Measurements from ENCODE around the gene GRIFIN.

The GRIFIN gene

DNA sequence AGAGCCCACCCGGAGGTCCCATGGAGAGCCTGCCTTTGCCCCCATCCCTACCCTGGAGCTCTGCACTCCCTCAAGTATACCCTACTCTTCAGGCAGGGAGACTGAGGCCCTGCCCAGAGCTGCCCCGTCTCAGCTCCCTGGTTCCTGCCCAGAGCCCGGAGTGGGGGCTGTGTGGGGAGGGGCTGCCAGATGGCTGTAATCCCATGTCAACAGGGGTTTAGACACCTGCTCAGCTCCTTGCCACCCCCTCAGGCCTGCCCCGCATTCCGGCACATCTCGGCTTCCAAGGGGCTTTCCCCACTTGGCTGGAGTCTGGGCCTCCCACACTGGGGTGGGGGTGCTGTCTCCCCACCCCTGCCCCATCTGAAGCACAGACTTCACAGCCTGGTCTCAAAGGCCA lies 22.5 kb upstream of the GRIFIN start:
- DNase-seq (ENCODE audit: low read depth in 2 of 2), result no peak

- DNase-seq (ENCODE audit: low read depth in 2 of 2), result no peak
These were observed 21.5 kb upstream of the GRIFIN start for GRCh38 chr7:2497500-2498336.

DNA sequence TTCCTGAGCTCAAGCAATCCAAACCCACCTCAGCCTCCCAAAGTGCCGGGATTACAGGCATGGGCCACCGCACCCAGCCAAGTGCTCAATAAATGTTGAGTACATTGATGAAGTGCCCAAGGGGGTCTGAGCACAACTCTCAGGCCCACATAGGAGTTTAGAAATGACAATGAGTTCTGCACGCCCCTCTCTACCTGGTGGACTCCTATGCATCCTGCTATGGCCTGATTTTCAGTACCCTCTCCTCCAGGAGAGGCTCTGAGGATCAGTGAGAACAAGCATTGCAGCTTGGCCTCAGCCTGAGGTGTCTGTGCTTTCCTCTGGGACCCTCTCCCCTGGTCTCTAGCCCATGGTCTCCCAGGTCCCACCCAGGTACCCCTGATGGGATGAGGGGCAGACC lies 20.9 kb upstream of the GRIFIN start:
- DNase-seq (ENCODE audit: low read depth in 2 of 2), result no peak

DNA sequence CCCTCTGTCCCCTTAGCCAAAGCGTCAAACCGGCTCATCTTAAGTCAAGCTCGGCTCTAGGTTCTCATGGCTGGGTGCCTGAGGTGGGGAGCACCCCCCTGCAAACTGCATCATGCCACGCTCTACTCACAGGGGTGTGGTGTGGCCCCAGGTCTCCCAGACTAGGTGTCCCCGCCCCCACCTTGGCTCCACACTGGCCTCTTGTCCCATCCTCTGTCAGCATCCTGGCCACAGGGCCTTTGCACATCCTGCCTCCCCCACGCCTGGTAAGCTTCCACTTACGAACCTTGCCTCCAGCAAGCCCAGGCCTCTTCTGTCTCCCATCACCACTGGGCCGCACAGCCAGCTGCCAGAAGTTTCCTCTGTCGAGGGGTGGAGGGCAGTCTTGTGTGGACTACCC lies 20.2 kb upstream of the GRIFIN start:
- DNase-seq (ENCODE audit: low read depth in 2 of 2), result no peak

DNA sequence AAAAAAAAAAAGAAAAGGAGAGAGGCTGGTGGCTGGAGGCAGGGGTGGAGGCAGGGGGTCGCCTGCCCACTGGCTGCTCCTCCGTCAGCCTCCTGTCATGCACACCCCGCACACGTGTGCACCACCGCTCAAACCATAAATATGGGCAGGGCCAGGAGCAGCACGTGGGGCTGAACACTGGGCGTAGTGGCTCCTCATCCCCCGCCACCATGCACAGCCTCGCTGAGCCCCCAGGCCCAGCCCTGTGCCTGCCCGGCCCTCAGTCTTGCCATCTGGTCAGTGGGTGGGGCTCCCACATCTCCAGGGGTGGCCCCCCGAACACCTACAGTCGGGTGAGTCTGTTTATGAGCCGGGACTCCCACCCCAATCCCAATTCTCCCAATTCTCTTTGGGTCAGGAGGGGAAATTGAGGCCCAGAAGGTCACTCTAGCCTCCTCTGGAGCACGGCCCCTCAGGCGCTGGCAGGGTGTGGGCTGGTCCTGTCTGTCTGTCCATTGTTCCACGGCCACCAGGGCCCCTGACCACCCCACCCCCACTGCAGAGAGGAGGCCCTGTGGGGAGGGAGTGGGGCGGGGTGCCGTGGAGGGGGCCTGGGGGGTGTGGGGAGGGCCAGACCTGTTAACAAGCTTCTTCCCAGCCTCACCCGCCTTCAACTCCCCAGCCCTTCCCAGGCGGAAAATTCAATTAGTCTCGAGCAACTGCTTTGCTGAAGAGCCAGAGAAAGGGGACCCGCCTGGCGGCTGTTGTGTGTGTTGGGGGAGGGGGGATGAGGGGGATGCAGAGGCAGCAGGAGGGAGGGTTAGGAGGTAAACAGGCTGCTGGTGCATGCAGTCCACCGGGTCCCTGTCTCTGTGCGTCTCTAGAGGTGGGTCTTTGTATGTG lies 19.5 kb upstream of the GRIFIN start:
- no peak for DNase-seq (ENCODE audit: low read depth in 2 of 2)

DNA sequence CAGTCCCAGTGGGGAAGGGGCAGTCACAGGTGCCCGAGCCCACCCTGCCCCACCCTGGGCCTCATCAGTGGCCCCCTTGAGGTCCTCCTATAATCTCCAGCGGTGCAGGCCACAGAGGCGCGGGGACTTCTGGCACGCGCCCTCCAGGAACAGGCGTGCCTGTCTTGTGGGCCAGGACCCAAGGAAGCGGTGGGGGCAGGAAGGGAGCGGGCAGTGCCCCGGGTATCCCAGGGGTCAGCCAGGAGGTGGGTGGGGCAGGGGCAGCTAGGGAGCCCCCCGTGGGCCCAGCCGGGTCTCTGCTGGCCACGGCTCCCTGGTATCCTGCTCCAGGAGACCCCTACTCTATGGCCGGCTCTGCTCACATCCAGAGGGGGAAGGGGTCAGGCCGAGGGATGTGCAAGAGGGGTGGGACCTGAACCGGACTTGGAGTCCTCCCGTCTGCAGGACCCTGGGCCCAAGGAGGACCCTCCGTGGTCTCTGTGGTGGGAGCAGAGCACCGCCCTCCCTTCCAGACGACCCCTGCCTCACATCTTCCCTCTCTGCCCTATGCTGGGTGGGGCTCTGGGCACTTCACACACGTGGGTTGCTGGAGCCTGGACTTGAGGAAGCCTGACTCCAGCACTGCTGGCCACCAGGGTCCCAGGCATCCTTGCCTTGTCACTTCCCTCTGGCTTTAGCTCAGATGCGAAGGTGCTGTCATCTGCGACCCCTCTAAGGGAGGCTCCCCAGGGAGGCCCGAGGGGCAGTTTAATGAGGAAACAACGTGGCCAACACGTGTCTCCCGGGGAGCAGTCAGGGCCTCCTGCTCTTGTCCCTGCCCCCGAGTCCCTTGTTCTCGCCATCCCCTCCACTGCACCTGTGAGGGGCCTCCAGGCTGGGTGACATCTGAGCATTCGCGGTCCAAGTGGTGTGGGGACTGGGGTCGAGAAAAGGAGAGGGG lies 18.3 kb upstream of the GRIFIN start:
- no peak for DNase-seq (ENCODE audit: low read depth in 2 of 2)

- no peak for DNase-seq (ENCODE audit: low read depth in 2 of 2)
These were observed 17.3 kb upstream of the GRIFIN start for GRCh38 chr7:2493205-2494164.

DNA sequence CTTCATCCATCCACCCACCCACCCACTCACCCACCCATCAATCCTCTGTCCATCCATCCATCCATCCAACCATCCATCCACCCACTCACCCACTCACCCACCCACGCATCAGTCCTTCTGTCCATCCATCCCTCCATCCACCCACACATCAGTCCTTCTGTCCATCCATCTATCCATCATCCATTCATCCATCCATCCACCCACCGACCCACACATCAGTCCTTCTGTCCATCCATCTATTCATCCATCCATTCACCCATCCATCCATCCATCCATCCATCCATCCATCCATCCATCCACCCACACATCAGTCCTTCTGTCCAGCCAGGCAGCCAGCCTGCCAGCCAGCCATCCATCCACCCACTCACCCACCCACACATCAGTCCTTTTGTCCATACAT lies 15.8 kb upstream of the GRIFIN start:
- no peak for DNase-seq (ENCODE audit: low read depth in 2 of 2)

DNA sequence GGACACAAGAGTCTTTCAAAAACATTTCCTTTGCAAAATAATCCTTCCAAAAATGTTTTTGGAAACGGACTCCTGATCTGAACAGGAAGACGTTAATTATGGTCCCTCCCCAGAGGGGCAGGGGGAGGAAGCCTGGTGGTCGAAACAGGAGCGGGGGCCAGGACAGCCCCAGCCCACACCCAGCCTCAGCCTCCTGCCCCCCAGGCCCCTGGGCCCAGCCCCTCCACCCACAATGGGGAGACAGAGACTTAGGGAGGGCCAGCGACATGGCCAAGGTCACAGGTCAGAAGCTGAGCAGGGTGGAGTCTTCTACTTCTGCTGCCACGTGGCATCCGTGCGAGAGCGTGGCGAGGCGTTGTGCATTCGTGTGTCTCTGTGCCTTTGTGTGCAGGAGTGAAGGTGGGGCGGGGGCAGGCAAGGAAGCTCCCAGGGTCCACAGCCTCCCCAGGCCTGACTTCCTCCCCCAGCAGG lies 14.0 kb upstream of the GRIFIN start:
- DNase-seq (ENCODE audit: low read depth in 2 of 2), result no peak

GRCh38 chr7:2488681-2489080 lies 12.5 kb upstream of the GRIFIN start:
- DNase-seq (ENCODE audit: low read depth in 2 of 2), result no peak

GRCh38 chr7:2488272-2488645 lies 12.1 kb upstream of the GRIFIN start:
- no peak for DNase-seq (ENCODE audit: low read depth in 2 of 2)

DNA sequence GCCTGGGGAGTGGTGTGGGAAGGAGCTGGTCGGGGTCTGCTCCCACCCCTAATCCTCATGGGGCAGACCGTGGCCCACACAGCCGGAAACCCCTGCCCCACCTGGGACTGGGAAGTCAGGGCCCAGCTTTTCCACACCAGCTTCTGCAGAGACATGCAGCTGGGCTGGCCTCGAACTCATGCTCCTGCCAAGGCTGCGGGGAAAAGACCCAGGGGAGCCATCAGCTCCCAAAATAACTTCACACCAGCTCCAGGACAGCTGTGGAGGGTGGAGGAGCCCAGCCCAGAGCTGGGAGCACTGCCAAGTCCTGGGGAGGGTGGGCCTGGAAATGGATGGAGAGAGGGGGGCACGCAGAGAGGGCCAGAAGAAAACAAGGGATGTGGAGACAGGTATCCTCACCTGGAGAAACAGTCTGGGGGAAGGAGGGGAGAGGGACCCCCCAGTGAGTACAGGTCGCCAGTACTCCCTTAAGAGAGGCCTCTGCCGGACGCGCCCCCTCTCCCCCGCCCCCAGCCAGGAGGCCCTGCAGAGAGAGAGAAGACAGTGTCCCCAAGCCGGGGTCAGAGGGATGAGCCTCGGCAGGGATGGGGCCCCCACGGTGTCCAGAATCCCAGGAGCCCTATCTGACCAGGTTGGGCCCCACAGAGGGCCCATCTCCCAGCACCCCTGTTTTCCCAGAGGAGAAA lies 11.5 kb upstream of the GRIFIN start:
- no peak for DNase-seq (ENCODE audit: low read depth in 2 of 2)

DNA sequence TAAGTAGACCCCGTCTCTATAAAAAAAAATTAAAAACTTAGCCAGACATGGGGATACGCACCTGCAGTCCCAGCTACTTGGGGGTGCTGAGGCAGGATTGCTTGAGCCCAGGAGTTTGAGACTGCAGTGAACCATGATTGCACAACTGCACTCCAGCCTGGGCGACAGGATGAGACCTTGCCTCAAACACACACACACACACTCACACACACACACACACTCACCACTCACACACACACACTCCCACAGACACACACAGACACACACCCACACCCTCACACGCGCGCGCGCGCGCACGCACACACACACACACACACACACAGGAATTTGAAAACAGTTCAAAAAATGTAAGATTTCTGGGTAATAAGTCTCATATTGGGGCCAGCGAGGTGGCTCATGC lies 8.7 kb upstream of the GRIFIN start:
- DNase-seq (ENCODE audit: low read depth in 2 of 2), result no peak

DNA sequence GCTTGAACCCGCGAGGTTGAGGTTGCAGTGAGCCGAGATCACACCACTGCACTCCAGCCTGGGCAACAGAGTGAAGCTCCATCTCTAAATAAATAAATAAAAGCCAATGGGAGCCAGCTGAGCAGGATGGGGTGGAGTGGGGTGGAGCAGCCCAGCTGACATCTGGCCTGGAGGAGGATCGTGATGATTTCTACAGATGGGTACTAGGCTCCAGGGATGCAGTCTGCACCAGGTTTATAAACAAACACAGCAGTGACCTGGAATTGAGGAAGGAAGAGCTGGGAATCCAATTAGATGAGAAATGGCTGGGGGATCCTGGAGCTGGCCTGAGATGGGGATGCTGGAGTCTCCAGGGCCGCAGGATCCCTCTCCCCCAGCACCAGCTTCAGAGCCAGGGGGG lies 7.3 kb upstream of the GRIFIN start:
- no peak for DNase-seq (ENCODE audit: low read depth in 2 of 2)

DNA sequence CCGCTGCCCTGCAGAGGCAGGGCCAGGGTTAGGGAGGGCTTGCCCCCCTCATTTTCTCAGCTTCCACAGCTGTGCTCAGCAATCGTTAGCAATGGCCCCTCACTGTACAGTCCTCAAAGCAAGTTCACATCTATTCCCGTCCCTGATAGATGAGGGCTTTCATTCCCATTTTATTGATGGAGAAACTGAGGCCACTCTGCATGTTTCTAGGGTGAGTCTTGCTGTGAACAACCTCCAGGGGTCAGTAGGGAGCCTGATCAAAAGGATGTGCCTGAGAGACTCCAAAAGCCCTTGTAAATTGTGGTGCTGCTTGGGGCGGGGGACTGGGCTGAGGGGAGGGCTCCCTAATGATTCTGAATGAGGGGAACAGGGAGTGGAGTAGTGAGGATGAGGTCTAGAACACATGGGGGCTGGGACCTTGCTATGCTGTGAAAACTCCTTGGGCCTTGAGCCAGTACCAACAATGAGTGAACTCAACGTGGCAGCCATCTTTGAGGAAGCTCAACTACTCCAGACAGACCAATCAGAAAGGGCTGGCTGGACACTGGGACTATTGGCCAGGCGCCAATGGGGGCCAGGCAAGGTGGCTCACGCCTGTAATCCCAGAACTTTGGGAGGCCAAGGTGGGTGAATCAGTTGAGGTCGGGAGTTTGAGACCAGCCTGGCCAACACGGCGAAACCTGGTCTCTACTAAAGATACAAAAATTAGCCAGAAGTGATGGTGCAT lies 6.7 kb upstream of the GRIFIN start:
- no peak for DNase-seq (ENCODE audit: low read depth in 2 of 2)

- no peak for DNase-seq (ENCODE audit: low read depth in 2 of 2)
These were observed 5.0 kb upstream of the GRIFIN start for GRCh38 chr7:2481195-2481594.

GRCh38 chr7:2480070-2480408 lies 3.8 kb upstream of the GRIFIN start:
- DNase-seq (ENCODE audit: low read depth in 2 of 2), result no peak

DNA sequence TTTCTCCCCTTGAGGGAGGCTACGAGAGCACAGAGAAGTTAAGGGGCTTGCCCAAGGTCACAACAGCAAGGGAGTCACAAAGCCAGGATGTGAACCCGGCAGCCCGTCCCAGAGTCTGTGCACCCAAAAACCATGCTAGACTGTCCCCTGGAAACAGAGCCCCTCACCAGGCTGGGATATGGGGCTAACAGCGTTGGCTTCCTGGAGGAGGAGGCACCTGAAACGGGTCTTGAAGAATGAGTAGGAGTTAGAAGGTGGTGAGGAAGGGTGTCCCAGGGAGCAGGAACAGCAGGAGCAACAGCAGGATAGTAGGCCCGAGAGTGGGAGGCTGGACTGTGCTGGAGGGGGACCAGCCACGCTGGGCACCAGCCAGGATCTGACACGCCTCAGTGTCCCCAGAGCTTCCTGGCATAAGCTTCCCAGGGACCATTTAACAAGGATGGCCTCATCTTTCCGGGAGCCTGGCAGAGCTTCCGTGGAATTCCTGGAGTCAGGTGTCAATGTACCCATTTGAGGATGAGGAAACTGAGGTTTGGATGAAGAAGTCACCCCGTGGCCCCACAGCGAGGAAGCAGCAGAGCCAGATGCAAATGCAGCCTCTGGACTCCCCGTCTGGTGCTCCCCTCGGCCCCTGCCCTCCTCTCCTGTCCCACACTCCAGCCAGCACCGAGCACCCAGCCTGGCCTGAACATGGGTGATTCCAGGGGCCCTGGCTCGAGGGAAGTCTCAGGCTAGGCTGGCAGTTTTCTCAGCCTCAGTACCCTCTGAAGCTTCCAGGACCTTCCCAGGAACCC lies 3.3 kb upstream of the GRIFIN start:
- DNase-seq (ENCODE audit: low read depth in 2 of 2), result no peak

DNA sequence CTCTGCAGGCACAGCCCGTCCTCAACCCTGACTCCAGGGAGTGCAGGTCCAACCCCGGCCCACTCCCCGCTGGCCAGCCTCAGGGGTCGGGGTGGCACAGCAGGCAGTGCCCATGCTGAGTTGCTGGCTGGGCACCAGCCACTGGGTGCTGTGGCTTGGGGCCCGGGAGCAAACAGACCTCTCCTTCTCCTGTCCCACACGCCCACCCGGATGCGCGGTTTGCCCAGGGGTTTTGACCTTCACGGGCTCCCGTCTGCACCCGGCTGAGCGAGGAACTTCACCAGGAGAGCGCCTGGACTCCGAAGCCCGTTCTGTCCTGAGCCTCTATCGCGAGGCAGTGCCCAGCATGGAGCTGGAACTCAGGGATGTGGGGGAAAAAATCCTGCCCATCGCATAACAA lies 2.6 kb upstream of the GRIFIN start:
- no peak for DNase-seq (ENCODE audit: low read depth in 2 of 2)

Data from activated CD4-positive, alpha-beta T cell treated with anti-CD3 and anti-CD28 coated beads for 24 hours (primary cell).